ENCODE results near the gene RGS14. TPM values are rescaled to one million over a fixed set of nuclear protein-coding genes. Genes with fewer than 3 reads are reported as not detected.

RGS14 gene, protein sequence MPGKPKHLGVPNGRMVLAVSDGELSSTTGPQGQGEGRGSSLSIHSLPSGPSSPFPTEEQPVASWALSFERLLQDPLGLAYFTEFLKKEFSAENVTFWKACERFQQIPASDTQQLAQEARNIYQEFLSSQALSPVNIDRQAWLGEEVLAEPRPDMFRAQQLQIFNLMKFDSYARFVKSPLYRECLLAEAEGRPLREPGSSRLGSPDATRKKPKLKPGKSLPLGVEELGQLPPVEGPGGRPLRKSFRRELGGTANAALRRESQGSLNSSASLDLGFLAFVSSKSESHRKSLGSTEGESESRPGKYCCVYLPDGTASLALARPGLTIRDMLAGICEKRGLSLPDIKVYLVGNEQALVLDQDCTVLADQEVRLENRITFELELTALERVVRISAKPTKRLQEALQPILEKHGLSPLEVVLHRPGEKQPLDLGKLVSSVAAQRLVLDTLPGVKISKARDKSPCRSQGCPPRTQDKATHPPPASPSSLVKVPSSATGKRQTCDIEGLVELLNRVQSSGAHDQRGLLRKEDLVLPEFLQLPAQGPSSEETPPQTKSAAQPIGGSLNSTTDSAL
- 10 to 100 TPM; 12.8 to 31.3 (median 20.6) TPM for polyA plus RNA-seq
- long read RNA-seq, donor 1, transcript RGS14-207 (4 exons, 590 nt): major isoform, 13 of 19 reads
- long read RNA-seq, donor 1, partial matches to known transcripts: 0 of 19 reads
- long read RNA-seq, donor 1, other reads (novel, unspliced or antisense): 0 of 19 reads
- long read RNA-seq, donor 2, partial matches to known transcripts: 0 of 1 reads
- long read RNA-seq, donor 2, other reads (novel, unspliced or antisense): 0 of 1 reads
- long read RNA-seq, donor 3, partial matches to known transcripts: 0 of 5 reads
- long read RNA-seq, donor 3, other reads (novel, unspliced or antisense): 0 of 5 reads
- long read RNA-seq, donor 4: 0 reads
- long read RNA-seq, donor 5, partial matches to known transcripts: 0 of 2 reads
- long read RNA-seq, donor 5, other reads (novel, unspliced or antisense): 0 of 2 reads
- long read RNA-seq, donor 6, partial matches to known transcripts: 0 of 4 reads
- long read RNA-seq, donor 6, other reads (novel, unspliced or antisense): 0 of 4 reads
- long read RNA-seq, donor 7, partial matches to known transcripts: 0 of 2 reads
- long read RNA-seq, donor 7, other reads (novel, unspliced or antisense): 0 of 2 reads
- long read RNA-seq, donor 8: 0 reads
- long read RNA-seq, donor 9, partial matches to known transcripts: 0 of 2 reads
- long read RNA-seq, donor 9, other reads (novel, unspliced or antisense): 0 of 2 reads
- long read RNA-seq, donor 10, partial matches to known transcripts: 0 of 4 reads
- long read RNA-seq, donor 10, other reads (novel, unspliced or antisense): 0 of 4 reads

DNA sequence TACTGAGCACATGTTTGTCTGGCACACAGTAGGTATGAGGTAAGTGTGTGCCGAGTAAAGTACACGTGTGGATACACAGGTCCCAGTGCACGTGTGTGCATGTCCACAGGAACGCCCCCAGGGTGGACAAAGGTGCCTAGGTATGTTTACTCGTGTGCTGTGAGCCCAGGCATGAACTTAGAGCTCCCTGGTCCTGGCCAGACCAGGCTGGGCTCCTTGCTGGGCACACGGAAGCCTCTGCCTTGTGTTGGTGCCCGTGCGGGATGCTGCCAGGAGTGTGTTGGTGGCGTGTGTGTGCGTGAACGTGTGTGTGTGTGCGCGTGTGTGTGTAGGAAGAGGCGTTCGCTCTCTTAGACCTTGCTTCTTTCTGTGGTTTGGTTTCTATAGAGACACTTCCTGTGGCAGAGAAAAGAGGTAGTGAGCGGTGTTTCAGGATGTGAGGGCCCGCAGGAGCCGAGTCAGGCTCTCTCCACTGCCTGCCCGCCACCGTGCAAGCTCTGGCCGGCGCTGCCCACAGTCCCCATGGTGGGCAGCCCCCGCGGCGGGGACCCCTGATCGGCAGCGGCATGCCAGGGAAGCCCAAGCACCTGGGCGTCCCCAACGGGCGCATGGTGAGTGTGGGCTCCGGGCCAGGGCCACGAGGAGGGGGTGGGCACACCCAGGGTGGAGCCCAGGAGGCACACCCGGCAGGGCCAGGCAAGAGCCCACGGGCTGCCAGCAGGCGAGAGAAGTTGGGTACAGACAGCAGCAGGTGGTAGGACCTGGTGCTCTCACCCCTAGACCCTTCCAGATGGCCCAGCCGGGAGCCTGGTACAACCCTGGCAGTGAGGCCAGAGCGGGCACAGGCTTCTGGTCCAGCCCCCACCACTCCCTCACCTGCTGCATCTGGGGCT, at the start of gene RGS14:
Gene RGS14 (plus strand): TSS at position 466 of the 893 bp plus-strand sequence. CDS start 101 bp downstream, at position 567.
- FAIRE-seq (no peak), DNase-seq (peak in 1 of 2 donors; percentile 62)
- Histone ChIP-seq H3K4me1 (ENCODE audit: control insufficient read depth in 3 of 3, insufficient read depth in 2 of 3, low read depth in 1 of 3, low read length in 2 of 3) (peaks cover 0 to 10% (median 0%) of the 10 kb centered on the region in 3 donors), H3K36me3 (ENCODE audit: control insufficient read depth in 3 of 3, insufficient read depth in 2 of 3, low read depth in 1 of 3, low read length in 3 of 3) (peaks cover 0 to 2% (median 0%) of the 10 kb centered on the region in 3 donors), H3K27me3 (ENCODE audit: control insufficient read depth in 3 of 3, insufficient read depth in 3 of 3, low read length in 3 of 3) (peaks cover 0 to 8% (median 0%) of the 10 kb centered on the region in 3 donors), H3K4me3 (ENCODE audit: low read depth in 1 of 3, low read length in 3 of 3) (peak within 1 kb of the TSS; percentile 19 to 60 (median 30)), H3K9me3 (ENCODE audit: control insufficient read depth in 2 of 2, insufficient read depth in 1 of 2, low read depth in 1 of 2, low read length in 1 of 2) (peaks cover 0 to 8% of the 10 kb centered on the region in 2 donors), H3K27ac (ENCODE audit: low read depth in 1 of 3, low read length in 2 of 3) (peak within 1 kb of the TSS in 2 of 3 donors; percentile 8 to 59)
- 24 to 37% (median 25%) methylated on average over 32 to 37 of the region's 37 CpGs for WGBS, 3 donors

DNA sequence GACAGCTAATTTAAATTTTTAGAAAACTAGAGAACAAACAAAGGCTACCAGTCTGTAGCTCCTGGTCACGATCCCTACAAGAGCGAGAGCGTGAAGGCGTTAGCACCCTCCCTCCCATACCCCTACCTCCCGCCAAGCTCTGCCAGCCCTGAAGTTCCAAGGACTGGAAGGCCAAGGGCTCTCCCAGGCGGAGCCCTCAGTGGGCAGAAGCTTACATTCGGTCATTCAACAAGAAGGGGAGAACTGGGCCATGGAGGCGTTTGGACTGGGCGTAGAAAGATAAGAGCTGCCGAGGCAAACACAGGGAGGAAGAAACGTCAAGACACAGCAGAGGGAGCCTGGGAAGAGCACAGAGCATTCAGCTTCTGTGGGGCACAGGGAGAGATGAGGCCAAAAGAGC, 49.0 kb upstream of the RGS14 start:
- no peaks in the 10 kb centered on the region for H3K27me3 ChIP-seq (ENCODE audit: control insufficient read depth in 3 of 3, insufficient read depth in 3 of 3, low read length in 3 of 3)
- FAIRE-seq: no peak
- WGBS, 3 donors: 85 to 91% (median 89%) methylated on average over 11 of the region's 11 CpGs
- no peak overlapping the region for H3K27ac ChIP-seq (ENCODE audit: low read depth in 1 of 3, low read length in 2 of 3)
- H3K36me3 ChIP-seq (ENCODE audit: control insufficient read depth in 3 of 3, insufficient read depth in 2 of 3, low read depth in 1 of 3, low read length in 3 of 3): peaks cover 0 to 62% (median 5%) of the 10 kb centered on the region in 3 donors
- H3K4me1 ChIP-seq (ENCODE audit: control insufficient read depth in 3 of 3, insufficient read depth in 2 of 3, low read depth in 1 of 3, low read length in 2 of 3): peaks cover 3 to 28% (median 3%) of the 10 kb centered on the region in 3 donors
- DNase-seq: no peak
- no peak overlapping the region for H3K4me3 ChIP-seq (ENCODE audit: low read depth in 1 of 3, low read length in 3 of 3)
- no peaks in the 10 kb centered on the region for H3K9me3 ChIP-seq (ENCODE audit: control insufficient read depth in 2 of 2, insufficient read depth in 1 of 2, low read depth in 1 of 2, low read length in 1 of 2)

DNA sequence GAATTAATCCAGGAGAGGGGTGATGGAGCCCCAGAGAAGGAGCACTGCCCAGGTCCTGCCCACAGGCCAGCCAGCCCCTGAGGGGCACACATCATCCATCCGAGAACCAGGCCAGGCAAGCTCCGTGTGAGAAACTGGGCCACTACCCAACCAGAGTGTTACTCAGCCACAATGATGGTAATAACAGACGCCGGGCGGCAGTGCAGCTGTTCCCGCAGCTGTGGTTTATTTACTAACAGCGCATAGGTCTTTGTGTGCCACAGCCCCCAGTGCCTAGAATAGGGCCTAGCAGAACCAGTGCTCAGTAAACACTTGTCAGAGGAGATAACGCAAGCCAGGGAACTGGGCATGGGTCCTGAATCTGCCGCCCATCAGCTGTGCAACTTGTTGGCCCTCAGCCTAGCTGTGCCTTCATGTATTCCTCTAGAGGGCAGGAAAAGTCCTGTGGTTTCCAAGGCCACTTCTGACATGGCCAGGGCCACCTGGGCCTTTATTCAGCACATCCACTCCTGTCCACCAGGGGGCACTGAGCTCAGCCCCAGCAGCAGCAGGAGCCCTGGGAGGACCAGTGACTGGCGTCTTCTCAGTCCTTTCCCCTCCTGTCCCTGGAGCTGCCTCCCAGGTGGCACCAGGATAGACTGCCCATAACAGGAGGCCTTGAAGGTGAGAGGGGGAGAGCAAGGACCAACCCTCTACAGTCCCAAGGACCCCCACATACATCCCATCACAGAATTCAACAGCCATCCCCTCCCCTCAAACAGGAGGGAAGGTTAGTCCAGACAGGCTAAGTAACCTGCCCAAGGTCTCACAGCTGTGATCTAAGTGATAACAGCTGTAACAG, 48.2 kb upstream of the RGS14 start:
- Histone ChIP-seq H3K27me3 (ENCODE audit: control insufficient read depth in 3 of 3, insufficient read depth in 3 of 3, low read length in 3 of 3) (no peaks in the 10 kb centered on the region), H3K9me3 (ENCODE audit: control insufficient read depth in 2 of 2, insufficient read depth in 1 of 2, low read depth in 1 of 2, low read length in 1 of 2) (no peaks in the 10 kb centered on the region), H3K27ac (ENCODE audit: low read depth in 1 of 3, low read length in 2 of 3) (no peak overlapping the region), H3K4me3 (ENCODE audit: low read depth in 1 of 3, low read length in 3 of 3) (no peak overlapping the region), H3K4me1 (ENCODE audit: control insufficient read depth in 3 of 3, insufficient read depth in 2 of 3, low read depth in 1 of 3, low read length in 2 of 3) (peaks cover 3 to 28% (median 3%) of the 10 kb centered on the region in 3 donors), H3K36me3 (ENCODE audit: control insufficient read depth in 3 of 3, insufficient read depth in 2 of 3, low read depth in 1 of 3, low read length in 3 of 3) (peaks cover 0 to 64% (median 5%) of the 10 kb centered on the region in 3 donors)
- DNase-seq (peak; percentile 81 to 83), FAIRE-seq (no peak)
- WGBS, 3 donors: 64 to 70% (median 65%) methylated on average over 10 of the region's 10 CpGs

DNA sequence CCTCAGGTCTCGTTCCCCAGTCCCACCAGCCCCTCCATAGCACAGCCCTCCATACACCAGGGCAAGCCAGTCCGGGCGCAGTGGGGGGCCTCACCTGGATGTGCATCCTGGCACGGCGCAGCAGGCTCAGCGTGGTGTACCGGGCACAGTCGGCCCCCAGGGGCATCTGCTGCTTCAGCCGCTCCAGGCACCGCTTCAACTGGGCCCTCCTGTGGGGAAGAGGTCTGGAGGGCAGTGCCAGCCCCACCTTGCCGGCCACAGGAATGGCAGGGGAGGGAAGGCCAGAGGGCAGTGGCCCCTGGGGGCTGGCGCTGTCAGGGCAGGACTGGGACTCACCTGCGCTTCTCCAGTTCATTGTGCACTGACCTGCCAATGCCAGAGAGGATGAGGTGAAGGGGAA, 47.4 kb upstream of the RGS14 start:
- FAIRE-seq (no peak), DNase-seq (no peak)
- Histone ChIP-seq H3K36me3 (ENCODE audit: control insufficient read depth in 3 of 3, insufficient read depth in 2 of 3, low read depth in 1 of 3, low read length in 3 of 3) (peaks cover 0 to 59% (median 5%) of the 10 kb centered on the region in 3 donors), H3K27me3 (ENCODE audit: control insufficient read depth in 3 of 3, insufficient read depth in 3 of 3, low read length in 3 of 3) (no peaks in the 10 kb centered on the region), H3K27ac (ENCODE audit: low read depth in 1 of 3, low read length in 2 of 3) (no peak overlapping the region), H3K9me3 (ENCODE audit: control insufficient read depth in 2 of 2, insufficient read depth in 1 of 2, low read depth in 1 of 2, low read length in 1 of 2) (no peaks in the 10 kb centered on the region), H3K4me1 (ENCODE audit: control insufficient read depth in 3 of 3, insufficient read depth in 2 of 3, low read depth in 1 of 3, low read length in 2 of 3) (peaks cover 3 to 28% (median 3%) of the 10 kb centered on the region in 3 donors), H3K4me3 (ENCODE audit: low read depth in 1 of 3, low read length in 3 of 3) (peak overlapping the region in 1 of 3 donors; percentile 57)
- WGBS, 3 donors: 90 to 92% (median 91%) methylated on average over 13 of the region's 13 CpGs

DNA sequence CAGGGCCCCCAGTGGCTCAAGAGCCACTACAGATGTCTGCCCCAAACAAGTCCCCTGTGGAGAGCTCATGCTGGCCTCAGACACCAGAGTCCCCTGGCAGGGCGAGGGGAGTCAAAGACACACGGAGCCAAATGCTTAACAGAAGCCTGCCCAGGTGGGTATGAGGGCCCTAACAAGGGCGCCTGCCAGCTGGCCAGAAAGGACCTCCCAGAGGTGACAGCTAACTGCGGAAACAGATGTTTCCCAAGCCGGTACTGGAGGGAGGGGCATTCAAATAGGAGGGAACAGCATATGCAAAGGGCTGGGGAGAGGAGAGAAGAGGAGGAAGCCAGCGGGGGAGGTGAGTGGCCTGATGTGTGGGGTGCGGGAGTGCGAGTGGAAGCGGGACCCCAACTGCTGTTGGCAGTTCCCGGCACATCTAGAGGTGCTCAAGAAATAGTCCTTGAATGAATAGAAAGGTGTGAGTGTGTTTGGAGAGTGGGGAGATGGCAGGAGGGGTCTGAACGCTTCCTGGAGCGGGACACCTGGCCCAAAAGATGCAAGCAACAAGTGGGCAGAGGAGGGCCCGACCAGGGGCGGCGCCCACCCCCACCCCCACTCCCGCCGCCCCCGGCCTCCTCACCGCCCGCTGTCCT, 46.9 kb upstream of the RGS14 start:
- WGBS, 3 donors: 12 to 19% (median 18%) methylated on average over 12 to 20 of the region's 20 CpGs
- H3K4me1 ChIP-seq (ENCODE audit: control insufficient read depth in 3 of 3, insufficient read depth in 2 of 3, low read depth in 1 of 3, low read length in 2 of 3): peaks cover 3 to 28% (median 3%) of the 10 kb centered on the region in 3 donors
- DNase-seq (peak; percentile 40 to 48), FAIRE-seq (no peak)
- peak overlapping the region in 2 of 3 donors; percentile 50 to 57 for H3K4me3 ChIP-seq (ENCODE audit: low read depth in 1 of 3, low read length in 3 of 3)
- no peaks in the 10 kb centered on the region for H3K9me3 ChIP-seq (ENCODE audit: control insufficient read depth in 2 of 2, insufficient read depth in 1 of 2, low read depth in 1 of 2, low read length in 1 of 2)
- no peaks in the 10 kb centered on the region for H3K27me3 ChIP-seq (ENCODE audit: control insufficient read depth in 3 of 3, insufficient read depth in 3 of 3, low read length in 3 of 3)
- peaks cover 0 to 59% (median 5%) of the 10 kb centered on the region in 3 donors for H3K36me3 ChIP-seq (ENCODE audit: control insufficient read depth in 3 of 3, insufficient read depth in 2 of 3, low read depth in 1 of 3, low read length in 3 of 3)
- no peak overlapping the region for H3K27ac ChIP-seq (ENCODE audit: low read depth in 1 of 3, low read length in 2 of 3)

DNA sequence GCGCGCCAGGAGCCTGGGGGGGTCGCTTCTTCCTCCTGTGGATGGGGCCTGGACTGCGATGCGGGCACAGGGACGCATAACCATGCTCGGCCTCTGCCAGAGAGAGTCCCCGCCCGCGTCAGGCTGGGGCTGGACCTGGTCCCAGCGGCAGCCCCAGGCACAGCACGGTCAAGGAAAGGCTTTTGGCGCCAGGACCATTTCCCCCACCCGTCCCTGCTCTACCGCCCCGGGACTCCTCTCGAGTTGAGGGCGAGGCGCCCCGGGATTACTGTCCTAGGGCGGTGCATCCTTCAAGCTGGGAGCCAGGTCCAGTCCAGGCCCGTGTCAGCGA, 46.4 kb upstream of the RGS14 start:
- Histone ChIP-seq H3K4me3 (ENCODE audit: low read depth in 1 of 3, low read length in 3 of 3) (peak overlapping the region in 2 of 3 donors; percentile 50 to 57), H3K4me1 (ENCODE audit: control insufficient read depth in 3 of 3, insufficient read depth in 2 of 3, low read depth in 1 of 3, low read length in 2 of 3) (peaks cover 3 to 28% (median 3%) of the 10 kb centered on the region in 3 donors), H3K36me3 (ENCODE audit: control insufficient read depth in 3 of 3, insufficient read depth in 2 of 3, low read depth in 1 of 3, low read length in 3 of 3) (peaks cover 0 to 57% (median 5%) of the 10 kb centered on the region in 3 donors), H3K27me3 (ENCODE audit: control insufficient read depth in 3 of 3, insufficient read depth in 3 of 3, low read length in 3 of 3) (no peaks in the 10 kb centered on the region), H3K9me3 (ENCODE audit: control insufficient read depth in 2 of 2, insufficient read depth in 1 of 2, low read depth in 1 of 2, low read length in 1 of 2) (no peaks in the 10 kb centered on the region), H3K27ac (ENCODE audit: low read depth in 1 of 3, low read length in 2 of 3) (peak overlapping the region in 1 of 3 donors; percentile 19)
- DNase-seq (peak in 1 of 2 donors; percentile 28), FAIRE-seq (no peak)
- WGBS, 3 donors: 0 to 1% (median 1%) methylated on average over 8 to 23 of the region's 23 CpGs

Measured in small intestine (tissue), 16 donors.